DND-41 (cell line): ENCODE data around the gene DNAJA3.

Source experiments
- ATAC-seq: fragments of 200-7000 bp; cut with Tn5 transposase; 3 replicates; pipeline ENCODE4 v1.9.1; 2021; ENCODE audit warnings: low read depth; ENCODE audit not compliant: insufficient read depth
- DNase-seq: peaks from one replicate; pipeline ENCODE4 v3.0.0-alpha.2; 2020
- H2AFZ ChIP-seq: 2 replicates; pipeline ENCODE4 v1.6.0; 2012; ENCODE audit warnings: low read depth, low read length
- H3K27ac ChIP-seq: 2 replicates; pipeline ENCODE4 v1.5.1; 2012; ENCODE audit warnings: low read length, inconsistent platforms
- H3K27me3 ChIP-seq: fragments of 200-600 bp; sonication (generic); 2 replicates; pipeline ENCODE4 v1.6.0; 2012; ENCODE audit warnings: low read length, mild to moderate bottlenecking, inconsistent platforms; ENCODE audit not compliant: insufficient read depth, poor library complexity
- H3K36me3 ChIP-seq: 2 replicates; pipeline ENCODE4 v1.5.1; 2012; ENCODE audit warnings: low read length, inconsistent platforms; ENCODE audit not compliant: insufficient read depth
- H3K4me1 ChIP-seq: 2 replicates; pipeline ENCODE4 v1.5.1; 2012; ENCODE audit warnings: mild to moderate bottlenecking, low read length; ENCODE audit not compliant: insufficient read depth
- H3K4me2 ChIP-seq: 2 replicates; pipeline ENCODE4 v1.6.0; 2012; ENCODE audit warnings: mild to moderate bottlenecking, moderate library complexity, low read length, inconsistent platforms; ENCODE audit not compliant: insufficient read depth
- H3K4me3 ChIP-seq, 2 experiments: fragments of 200-600 bp in 1 of 2; shearing (Covaris generic) in 1 of 2; 2 replicates each; pipeline ENCODE4 v1.5.1; 2012 to 2016; ENCODE audit warnings: inconsistent platforms in 2 of 2, low read length in 2 of 2, mild to moderate bottlenecking in 2 of 2, low read depth in 1 of 2, moderate library complexity in 1 of 2
- H3K79me2 ChIP-seq: 2 replicates; pipeline ENCODE4 v1.6.0; 2012; ENCODE audit warnings: low read length, inconsistent platforms; ENCODE audit not compliant: insufficient read depth
- H3K9ac ChIP-seq: 2 replicates; pipeline ENCODE4 v1.6.0; 2012; ENCODE audit warnings: low read depth, mild to moderate bottlenecking, inconsistent platforms, low read length, moderate library complexity
- H3K9me3 ChIP-seq: 2 replicates; pipeline ENCODE4 v1.5.1; 2012; ENCODE audit warnings: low read length, moderate library complexity, mild to moderate bottlenecking, inconsistent platforms; ENCODE audit not compliant: insufficient read depth, severe bottlenecking
- H4K20me1 ChIP-seq: 2 replicates; pipeline ENCODE4 v1.6.0; 2012; ENCODE audit warnings: low read length; ENCODE audit not compliant: insufficient read depth
- EZH2 ChIP-seq: IDR thresholded peaks from 3 replicates; pipeline ENCODE4 v1.6.1; 2012; ENCODE audit warnings: borderline replicate concordance, low read depth, mild to moderate bottlenecking, moderate library complexity, low read length, inconsistent platforms; ENCODE audit not compliant: severe bottlenecking
- TF ChIP-seq, protein P1 (sequence below): IDR thresholded peaks from 2 replicates; pipeline ENCODE4 v1.5.1; 2012; ENCODE audit warnings: borderline replicate concordance, low read length, moderate library complexity, mild to moderate bottlenecking; ENCODE audit not compliant: poor library complexity, severe bottlenecking; ENCODE audit errors: extremely low read depth

Gene DNAJA3

DNA sequence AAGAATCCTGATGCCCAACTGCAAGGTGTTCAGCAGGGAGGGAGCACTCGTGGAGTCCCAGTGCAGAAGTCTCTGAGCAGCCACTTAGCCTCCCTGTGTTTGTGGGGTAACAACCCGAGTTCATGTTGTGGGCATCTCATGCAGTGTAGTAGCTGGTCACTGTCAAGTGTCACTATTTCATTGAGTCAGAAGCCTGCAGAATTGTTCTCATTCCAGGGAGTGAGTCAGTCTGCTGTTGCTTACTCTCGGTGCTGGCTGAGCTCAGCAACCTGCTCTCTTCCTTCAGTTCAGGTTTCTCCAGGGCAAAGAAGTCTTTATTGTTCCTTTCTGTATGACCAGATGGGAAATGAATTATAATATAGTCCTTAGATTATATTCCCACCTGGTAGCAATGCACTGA lies 74.6 kb downstream of the DNAJA3 start:
- no peaks in the 10 kb centered on the region for H3K4me1 ChIP-seq
- peaks cover 20% of the 10 kb centered on the region; the same call in 1 of the 2 replicates for H3K79me2 ChIP-seq
- H2AFZ ChIP-seq, result no peak overlapping the region
- H3K9me3 ChIP-seq, result no peaks in the 10 kb centered on the region
- peaks cover 9% of the 10 kb centered on the region; the same call in 1 of the 2 replicates for H3K36me3 ChIP-seq
- H3K4me2 ChIP-seq, result no peak overlapping the region
- TF ChIP-seq, protein P1, sequence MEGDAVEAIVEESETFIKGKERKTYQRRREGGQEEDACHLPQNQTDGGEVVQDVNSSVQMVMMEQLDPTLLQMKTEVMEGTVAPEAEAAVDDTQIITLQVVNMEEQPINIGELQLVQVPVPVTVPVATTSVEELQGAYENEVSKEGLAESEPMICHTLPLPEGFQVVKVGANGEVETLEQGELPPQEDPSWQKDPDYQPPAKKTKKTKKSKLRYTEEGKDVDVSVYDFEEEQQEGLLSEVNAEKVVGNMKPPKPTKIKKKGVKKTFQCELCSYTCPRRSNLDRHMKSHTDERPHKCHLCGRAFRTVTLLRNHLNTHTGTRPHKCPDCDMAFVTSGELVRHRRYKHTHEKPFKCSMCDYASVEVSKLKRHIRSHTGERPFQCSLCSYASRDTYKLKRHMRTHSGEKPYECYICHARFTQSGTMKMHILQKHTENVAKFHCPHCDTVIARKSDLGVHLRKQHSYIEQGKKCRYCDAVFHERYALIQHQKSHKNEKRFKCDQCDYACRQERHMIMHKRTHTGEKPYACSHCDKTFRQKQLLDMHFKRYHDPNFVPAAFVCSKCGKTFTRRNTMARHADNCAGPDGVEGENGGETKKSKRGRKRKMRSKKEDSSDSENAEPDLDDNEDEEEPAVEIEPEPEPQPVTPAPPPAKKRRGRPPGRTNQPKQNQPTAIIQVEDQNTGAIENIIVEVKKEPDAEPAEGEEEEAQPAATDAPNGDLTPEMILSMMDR, result no peak
- no peak for TF ChIP-seq EZH2
- DNase-seq (no peak), ATAC-seq (no peak)
- H3K27me3 ChIP-seq, result no peaks in the 10 kb centered on the region
- H3K4me3 ChIP-seq, result no peak overlapping the region
- H3K9ac ChIP-seq, result no peak overlapping the region
- no peak overlapping the region for H3K27ac ChIP-seq
- peaks cover 25% of the 10 kb centered on the region for H4K20me1 ChIP-seq

DNA sequence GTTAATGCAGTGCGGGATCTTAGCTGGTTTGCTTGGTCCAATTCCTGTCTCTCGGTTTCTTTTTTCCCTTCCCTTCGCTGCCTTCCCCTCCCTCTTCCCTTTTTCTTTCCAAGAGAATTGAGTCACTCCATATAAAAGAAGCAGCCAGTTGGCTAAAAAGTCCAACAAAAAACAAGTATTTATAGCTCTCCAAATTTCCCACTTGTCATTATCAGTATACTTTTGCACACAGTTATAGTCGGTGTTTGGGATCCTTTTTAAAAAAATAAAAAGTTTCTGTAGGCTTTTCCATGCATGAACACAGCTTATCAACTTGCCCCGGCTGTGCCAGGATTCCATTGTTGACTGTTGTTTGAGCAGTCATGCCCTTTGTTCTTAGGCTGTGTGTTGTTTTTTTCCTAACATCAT lies 75.4 kb downstream of the DNAJA3 start:
- Histone ChIP-seq H3K4me2 (no peak overlapping the region), H2AFZ (no peak overlapping the region), H3K4me3 (no peak overlapping the region), H3K4me1 (no peaks in the 10 kb centered on the region), H3K79me2 (peaks cover 15% of the 10 kb centered on the region; the same call in 1 of the 2 replicates), H3K27ac (no peak overlapping the region), H3K9ac (no peak overlapping the region), H4K20me1 (peaks cover 27% of the 10 kb centered on the region), H3K36me3 (peaks cover 15% of the 10 kb centered on the region), H3K9me3 (no peaks in the 10 kb centered on the region), H3K27me3 (no peaks in the 10 kb centered on the region)
- TF ChIP-seq, protein P1, result no peak
- TF ChIP-seq EZH2, result no peak
- no peak for ATAC-seq
- no peak for DNase-seq

DNA sequence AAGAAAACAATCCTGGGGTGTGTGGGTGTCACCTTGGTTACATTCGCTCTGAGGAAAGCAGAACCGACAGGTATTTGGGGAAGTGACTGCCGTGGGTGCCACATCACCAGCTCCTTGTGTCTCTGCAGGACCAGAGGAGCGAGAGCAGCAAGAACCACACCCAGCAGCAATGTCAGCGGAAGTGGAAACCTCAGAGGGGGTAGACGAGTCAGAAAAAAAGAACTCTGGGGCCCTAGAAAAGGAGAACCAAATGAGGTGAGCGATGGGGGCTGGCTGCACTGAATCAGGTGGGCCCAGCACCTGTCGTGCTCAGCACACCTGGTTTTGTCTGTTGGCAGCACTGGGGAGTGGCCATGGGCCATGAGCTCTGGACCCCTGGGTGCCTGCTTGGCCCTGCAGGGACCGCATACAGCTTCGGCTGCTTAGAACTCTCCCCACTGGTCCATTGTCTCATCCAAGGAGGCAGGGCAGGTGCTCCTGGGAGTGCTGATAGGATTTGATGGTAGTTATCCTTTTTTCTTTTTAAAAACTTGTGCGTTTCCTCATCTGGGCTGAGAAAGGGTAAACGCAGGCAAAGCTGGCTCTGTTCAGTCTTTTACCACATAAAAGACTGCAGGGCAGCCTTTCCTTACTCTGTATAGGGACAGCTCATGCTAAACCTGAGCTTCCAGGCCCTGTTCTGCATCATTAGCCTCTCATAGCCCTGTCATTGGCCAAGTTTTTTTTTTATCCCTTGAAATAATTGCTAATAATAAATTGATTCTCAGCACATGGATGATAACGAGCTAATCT lies 79.9 kb downstream of the DNAJA3 start:
- TF ChIP-seq EZH2, result no peak
- TF ChIP-seq, protein P1, result no peak

More for the DNA sequence above, 79.9 kb downstream of the DNAJA3 start:
- Histone ChIP-seq H3K79me2 (peaks cover 15% of the 10 kb centered on the region; the same call in 1 of the 2 replicates), H3K9ac (no peak overlapping the region), H3K9me3 (no peaks in the 10 kb centered on the region), H3K4me3 (no peak overlapping the region), H3K4me2 (no peak overlapping the region), H4K20me1 (peaks cover 20% of the 10 kb centered on the region), H3K36me3 (peaks cover 49% of the 10 kb centered on the region), H3K4me1 (no peaks in the 10 kb centered on the region), H3K27me3 (no peaks in the 10 kb centered on the region), H3K27ac (no peak overlapping the region), H2AFZ (no peak overlapping the region)
- no peak for DNase-seq
- ATAC-seq, result no peak
